Right kidney (tissue), 1 donor: ENCODE measurements around the gene CKMT1A.

Experiments used
- DNase-seq: peaks from one replicate; pipeline ENCODE4 v3.0.0-alpha.2; 2016

CKMT1A gene

GRCh38 chr15:43748376-43748775, 54.7 kb downstream of the CKMT1A start:
- DNase-seq: no peak
